ENCODE results near the gene DLG2.

DLG2 gene

DNA sequence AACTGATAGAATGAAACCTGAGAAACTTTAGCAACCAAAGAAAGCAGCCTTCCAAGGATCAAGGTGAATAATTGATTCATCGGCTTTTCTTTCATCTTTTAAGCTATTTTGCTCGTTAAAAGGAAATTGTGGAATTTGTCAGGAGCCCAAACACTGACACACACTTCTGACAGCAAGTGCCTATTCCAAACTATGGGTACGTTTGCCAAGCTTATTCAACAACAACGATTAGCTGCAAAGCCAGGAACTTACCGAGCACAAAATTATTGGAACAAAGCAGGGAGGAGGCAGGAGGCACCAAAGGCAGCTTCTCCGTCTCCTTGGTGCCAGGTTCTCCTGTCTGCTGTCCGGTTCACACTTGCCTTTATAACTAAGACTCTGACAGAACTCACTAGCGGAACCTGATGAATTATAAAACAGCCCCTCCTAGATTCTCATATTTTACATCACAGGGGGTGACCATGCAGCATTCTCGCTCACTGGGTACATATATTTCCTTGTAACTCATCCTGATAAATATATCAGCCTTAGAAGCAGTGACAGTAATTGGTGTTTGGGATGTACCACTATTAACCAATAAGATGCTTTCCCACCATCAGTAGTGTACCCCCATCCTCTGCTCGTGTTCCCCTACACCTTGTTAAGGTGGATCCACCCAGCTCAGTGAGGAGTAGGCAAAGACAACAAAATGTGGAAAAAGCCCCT is 1945.1 kb downstream of the DLG2 start:
- DNase-seq: no peak

DNA sequence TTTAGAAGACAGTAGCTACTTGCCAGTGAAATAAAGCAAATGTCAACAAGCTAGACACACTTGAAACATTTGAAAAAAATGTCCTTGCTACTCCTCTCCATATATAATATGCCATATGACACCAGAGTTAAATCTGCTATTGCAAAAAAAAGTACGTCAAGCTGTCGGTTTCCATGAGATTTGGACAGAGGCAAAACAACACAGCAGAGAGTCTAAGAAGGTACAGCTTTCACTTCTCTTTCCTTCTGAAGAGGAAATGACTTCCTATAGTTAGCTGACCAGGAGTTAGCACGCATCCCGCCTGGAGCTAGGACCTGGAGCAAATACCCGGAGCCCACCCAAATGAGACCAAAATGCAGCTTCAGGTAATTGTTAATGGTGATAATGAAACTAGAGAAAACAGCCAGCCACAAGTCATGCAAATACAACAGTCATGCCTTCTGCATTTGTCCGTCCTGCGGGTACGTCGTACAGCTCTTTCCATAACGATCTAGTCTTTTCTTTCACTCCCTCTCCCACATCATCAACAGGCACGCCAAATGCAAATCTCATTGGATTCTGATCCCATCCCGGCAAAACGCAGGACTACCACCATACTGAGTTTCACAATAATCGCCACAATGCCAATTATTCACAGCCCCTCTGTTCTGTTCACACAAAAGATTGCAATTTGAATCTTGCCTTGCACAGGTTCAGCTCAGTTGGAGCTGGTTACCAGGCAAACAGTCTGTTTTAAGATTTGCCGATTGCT is 1945.9 kb downstream of the DLG2 start:
- DNase-seq: no peak

DNA sequence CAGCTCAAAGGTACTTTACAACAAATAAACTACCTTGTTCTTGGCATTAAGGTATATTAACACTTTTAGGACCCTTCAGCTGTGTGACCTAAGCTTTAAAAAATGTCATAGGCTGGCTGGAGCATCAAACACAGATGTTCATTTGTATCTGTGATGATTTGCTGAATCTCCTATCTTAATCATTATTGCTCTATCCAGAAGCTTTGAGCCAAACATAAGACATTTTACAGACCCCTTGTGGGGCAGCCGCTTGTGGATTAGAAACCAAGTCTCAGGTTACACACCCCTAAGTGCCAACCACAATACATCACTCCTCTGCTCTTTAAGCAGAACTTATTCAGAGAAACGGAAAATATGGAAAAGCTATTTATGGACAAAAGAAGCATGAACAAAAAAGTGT is 1946.8 kb downstream of the DLG2 start:
- DNase-seq: no peak

DNA sequence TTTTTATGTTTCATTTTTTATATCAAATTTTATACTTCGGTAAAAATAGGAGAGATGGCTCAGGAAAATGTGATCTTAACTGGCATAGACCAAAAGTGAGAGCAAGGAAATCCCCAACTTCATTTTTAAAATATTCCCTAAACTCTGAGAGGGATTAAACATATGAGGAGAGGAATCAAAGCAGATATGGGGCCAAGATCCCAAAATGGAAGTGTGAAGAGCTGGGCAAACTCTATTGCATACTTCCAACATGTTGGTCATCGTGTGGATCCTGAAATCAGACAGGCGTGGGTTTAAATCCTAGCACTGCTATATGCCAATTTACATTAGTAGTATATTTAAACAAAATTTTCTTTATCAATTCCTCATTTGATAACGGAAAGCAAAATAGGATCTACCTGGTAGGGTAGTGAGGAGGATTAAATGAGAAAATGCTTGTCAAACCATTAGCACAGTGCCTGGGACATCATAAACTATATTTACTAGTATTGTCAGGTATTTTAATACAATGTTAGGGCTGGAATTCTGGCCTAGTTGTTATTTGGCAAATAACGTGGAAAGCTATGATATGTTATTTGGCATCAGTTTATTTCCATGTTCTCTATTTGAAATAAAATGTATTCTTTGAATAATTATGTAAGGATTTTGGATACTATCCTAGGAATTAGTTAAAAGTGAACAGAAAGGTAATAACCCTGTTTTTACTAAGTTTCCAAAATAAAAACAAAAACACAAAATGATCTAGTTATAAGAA is 1948.1 kb downstream of the DLG2 start:
- DNase-seq: no peak

DNA sequence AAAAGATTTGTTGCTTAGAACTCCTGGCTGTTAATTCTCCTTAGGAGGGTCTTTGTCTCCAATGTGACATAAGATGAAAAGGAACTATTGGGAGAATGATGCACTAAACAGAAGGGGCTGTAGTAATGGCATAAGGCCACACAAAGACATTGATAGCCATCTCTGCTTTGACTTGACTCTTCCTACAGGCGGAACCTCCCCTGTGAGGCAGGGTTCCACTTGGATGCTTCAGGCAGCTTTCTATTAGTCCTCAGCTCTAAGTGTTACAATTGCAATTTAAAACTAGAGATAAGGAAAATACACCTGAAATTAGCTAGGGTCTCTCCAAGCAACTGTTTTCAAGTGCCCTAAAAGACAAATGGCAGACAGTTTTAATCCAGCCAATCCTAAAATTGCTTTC is 1949.4 kb downstream of the DLG2 start:
- DNase-seq: no peak

DNA sequence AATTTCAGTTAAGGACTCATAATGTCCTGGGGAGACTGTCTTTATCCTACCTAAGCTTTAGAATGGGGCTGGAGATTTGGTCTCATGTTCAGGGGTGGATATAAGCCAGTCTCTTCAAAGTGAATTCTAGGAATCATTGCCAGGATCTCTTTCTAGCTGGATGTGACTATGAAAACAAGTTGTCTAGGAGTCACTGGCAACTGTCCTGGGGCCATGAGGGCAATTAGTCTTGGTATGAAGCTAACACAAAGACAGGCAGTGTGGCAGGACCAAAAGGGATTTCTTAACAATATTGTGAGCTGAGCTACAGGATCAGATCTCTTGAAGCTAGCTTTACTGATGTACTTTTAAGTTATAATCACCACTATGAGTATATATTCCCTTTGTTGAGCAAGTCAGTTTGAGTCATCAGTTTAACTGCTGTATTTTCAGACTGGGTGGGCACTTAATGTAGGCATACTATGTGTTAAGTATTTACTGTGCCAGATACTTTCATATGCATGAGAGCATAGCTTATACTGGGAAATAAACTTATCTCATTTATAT is 1951.0 kb downstream of the DLG2 start:
- no peak for DNase-seq

DNA sequence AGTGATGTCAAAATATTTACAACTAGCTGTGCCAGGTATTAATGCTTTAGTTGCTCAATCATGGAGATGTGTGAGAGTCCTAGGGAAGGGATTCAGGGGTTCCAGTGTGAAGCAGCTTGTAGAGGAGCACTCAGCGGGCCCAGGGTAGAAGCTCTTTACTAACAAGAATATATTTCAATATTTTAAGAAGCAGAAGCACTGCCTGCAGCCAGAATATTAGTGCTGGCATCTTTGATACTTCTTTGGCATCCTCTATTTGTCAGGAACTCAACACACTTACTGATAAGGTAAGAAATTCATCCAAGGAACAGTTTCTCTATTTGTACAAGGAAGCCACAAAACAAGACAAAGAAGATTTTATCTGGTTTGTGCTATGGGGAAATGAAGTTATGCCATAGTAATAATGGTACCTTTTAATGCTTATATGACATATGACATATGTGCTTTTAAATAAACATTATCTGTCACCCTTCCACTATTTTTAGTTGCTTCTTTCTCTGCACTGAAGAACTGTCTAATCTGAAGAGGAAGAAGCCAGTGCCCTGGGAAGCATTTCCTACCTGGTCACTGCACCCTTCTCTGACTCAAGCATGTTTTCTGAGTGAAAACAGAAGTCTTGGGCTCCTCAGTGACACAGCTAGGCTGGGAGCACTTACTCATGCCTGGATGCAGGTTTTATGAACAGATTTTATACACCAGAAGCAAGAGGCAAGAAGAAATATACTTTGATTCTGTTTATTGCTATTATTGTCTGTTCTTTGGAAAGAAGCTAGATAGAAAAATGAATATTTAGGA is 1952.8 kb downstream of the DLG2 start:
- DNase-seq: no peak

DNA sequence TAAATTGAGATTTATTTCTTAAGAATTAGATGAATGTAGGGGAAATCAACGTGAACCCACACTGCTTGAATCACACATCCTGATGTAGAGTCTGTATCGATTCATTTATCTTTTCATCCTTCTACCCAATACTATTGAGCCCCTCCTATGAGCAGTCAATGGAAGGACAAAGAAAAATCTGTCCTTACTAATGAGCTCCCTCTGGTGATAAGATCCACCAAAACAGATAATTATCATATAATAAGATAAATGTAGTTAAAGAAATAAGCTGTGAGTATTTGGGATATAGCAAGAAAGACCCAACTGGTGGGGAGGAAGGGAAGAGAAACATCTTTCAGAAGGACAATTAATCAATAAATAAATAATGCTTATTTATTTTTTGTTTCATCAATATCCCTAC is 1955.9 kb downstream of the DLG2 start:
- no peak for DNase-seq

DNA sequence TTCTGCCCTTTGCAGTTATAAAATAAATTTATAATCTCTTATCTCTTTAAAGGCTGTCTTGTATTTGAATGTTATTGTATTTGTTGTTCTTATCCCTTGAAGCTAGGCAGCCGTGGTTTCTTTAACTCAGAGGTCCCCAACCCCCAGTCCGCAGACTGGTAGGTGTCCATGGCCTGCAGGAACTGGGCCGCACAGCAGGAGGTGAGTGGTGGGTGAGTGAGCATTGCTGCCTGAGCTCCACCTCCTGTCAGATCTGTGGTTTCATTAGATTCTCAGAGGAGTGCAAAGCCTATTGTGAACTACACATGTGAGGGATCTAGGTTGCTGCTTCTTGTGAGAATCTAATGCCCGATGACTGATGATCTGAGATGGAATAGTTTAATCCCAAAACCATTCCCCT is 1961.0 kb downstream of the DLG2 start:
- no peak for DNase-seq

DNA sequence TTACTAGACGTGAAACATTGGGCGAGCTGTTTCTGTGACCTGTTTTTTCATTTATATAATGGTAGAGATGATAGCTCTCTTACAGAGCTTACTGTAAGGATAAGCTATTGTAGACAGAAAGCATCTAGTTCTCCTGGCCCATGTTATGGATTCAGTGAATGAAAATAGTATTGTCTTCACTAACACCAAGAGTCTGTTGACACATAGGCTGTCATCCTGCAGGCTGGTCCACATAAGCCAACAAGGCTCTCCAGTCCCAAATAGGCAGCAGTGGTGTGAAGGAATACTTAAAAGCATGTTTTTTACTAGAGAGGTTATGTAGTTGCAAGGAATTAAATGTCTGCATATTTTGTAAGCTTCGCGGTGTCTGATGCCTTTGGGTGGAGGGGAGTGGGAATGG is 1963.2 kb downstream of the DLG2 start:
- DNase-seq: no peak

DNA sequence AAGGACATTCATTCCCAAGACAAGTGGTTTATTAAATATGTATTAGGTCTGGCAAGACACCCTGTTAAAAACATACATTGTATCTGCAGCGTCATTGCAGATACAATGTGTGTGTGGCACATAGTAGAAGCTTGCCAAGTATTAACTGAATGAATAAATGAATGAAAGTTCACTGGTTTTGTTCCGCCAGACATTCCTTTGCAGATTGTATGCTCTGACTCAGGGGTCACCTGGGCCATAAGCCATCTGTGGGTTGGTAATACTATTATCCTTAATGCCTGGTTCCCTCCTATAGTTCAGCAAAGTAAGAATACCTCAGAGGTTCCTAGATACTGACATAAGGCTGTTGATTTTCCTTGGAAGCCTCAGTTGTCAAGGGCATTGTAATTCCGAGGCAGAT is 1963.7 kb downstream of the DLG2 start:
- DNase-seq: no peak

DNA sequence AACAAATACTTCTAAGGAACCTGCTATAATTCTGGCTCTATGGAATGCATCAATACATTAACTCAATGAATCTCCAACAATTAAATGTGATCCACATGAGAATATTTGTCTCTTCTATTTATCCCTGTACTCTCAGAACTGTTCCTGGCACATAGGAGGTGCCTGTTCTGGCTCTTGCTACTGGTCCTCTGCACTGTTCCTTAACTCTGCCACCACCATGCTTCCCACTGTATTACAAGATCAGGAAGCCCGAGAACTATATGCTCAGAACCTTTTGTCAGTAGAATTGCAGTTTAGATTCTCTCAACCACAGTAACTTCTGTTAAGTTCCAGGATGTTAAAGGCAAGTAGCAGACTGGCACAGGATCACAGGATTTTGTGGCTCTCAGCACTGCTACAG is 1964.7 kb downstream of the DLG2 start:
- no peak for DNase-seq

DNA sequence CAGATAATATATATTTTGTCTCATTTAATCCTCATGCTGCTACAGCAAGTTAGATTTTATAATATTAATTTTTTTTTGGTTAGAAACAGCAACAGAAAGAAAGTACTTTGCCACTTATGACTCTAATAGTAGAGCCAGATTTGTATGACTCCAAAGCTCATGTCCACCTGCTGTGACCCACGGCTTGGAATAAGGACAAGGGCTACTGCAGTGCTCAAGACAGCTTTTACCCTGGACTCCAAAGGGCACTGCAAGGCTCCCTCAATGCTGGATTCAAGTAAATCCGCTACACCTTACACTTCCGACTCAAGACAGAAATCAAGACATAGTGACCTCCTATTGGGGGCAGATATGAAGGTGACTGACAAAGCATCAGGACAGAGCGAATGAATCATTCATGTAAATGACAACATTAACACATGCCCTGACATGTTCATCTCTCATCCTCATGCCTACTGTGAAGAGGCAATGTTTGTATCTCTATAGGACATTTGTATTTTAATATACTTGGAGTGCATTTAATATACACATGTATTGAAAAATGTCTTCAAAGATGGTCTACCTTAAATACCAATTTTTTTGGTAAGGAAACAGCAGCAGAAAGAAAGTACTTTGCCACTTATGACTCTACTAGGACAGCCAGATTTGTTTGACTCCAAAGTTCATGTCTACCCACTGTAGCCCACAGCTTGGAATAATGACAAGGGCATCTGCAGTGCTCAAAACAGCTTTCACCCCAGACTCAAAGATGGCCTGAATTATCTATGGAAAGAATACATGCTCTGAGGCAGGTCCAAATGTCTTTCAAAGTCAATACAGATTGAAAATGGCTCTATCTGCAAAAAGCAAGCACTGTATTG is 1965.4 kb downstream of the DLG2 start:
- DNase-seq: no peak

DNA sequence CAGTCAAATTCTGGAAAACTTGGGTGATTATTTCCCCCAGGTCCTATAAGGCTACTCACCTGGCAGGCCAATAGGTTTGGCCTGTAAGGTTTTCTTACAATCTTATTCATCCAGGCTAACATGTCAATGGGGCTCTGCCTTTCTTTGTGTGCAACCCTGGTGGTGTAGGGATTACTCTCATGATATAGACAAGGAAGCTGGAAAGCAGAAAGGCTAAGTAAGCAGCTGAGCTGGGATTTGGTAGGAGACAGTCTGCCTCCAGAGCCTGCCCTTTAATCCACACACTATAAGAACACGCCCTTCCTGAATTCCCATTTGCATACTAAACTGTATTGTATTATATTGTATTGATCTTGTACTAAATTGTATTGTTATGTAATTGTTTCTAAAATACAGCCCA is 1967.7 kb downstream of the DLG2 start:
- DNase-seq: no peak

DNA sequence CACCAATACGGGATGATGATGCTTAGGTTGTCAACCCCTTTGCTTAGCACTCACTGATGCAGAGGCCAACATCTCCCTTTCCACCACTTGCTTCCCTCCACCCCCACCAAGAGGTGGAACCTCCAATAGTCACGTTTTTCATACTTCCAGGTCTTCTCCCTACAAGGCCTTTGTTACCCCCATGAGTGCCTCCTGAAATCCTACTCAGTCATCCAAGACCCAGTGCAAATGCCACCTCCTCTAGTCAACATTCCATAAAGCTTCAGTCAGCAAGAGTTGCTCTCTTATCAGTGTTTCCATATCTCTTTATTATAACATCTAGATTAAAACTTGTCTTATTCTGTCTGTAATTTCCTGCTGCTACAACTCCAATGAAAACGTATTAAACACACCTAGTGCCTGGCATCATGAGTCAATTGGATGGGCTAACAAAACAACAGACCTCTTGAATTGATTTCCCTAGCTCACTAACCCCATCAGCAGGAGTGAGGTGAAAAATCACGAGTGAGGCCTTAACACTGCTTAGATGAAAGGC is 1970.3 kb downstream of the DLG2 start:
- DNase-seq: no peak

DNA sequence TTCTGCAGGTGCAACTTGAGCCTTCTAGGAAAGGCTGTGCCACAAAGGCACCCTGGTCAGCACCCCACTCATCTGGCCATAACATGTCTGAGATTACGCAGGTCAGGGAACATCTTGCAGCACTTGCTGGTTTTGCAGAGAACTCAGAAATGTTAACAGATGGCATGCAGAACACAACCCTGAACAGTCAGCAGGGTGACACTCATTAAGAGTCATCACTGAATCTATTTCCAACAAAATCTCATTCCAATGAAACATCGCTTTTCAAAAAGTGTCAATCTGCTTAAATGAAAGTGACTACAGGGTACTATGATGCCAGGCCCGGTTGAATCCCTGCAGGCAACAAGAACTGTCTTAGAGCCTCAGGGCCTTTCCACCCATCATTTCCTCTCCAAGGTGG is 1971.2 kb downstream of the DLG2 start:
- DNase-seq: no peak

DNA sequence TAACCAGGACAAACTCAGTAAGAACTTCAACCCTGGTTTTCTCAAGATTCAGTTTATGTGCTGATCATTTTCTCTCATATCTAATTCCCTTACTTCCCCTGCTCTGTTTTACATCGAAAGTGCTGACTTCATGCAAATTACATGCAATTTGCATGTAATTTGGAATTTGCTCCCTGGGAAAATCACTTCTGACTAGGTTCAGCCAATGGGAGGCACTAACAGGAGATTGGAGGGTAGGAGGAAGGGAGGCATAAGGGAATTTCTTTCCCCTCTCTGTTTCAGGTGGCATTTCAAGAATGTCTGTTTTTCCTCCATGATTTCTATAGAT is 1977.7 kb downstream of the DLG2 start:
- no peak for DNase-seq

DNA sequence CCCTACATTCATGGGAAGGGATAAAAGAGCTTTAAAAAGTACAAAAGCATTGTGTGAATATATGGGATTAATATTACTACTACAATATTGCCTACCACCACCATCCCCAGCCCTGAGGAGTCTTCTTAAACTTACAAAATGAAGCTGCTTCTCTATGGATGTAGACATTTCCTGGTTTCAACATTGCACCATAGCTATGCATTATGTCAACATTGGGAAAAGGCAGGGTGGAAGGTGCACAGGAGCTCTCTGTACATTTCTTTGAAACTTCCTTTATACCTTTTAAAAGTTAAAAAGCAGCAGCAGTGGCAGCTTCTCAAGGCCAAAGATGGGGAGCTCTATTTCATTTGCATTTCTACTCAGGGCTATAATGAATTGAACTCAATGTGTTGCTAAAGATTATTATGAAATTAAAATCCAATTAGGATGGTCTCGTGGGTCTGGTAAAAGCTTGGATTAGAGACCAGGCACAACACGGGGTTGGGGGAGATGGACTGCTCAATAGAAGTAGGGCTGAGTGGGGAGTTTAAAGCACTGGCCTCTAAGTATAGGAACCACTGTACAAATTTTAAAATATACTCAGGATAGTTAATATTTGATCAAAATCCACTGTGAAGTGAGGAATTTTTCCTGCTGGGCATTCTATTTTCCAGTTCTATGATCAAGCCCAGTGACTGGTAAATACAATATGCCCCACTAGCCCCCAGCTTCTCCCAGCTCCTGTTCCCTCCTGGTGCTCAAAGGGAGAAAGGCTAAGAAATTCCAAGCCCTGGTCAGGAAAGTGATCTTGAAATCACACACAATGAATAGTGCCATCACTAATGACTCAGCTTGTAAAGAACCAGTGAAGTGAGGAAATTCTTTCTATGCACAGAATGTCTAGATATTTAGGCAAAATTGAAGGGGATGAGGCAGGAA is 1978.3 kb downstream of the DLG2 start:
- no peak for DNase-seq

DNA sequence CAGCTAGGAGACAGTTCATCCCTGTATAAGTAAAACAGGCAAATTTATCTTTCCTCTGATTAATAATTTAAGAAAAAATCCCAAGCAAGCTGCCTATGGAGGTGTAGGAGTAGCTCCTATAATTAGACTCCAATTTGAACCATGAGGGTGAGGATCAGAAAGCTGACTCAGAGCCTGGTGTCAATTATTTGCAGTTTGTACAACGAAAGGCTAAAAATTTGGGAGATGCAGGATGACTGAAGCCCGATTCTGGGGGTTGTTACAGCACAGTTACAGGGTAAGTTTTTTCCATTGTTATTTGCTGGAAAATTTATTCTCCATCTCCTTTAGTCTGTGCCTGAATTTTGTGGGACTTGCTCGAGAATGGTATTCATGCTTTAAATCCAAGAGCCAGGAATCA is 1981.6 kb downstream of the DLG2 start:
- DNase-seq: no peak

DNA sequence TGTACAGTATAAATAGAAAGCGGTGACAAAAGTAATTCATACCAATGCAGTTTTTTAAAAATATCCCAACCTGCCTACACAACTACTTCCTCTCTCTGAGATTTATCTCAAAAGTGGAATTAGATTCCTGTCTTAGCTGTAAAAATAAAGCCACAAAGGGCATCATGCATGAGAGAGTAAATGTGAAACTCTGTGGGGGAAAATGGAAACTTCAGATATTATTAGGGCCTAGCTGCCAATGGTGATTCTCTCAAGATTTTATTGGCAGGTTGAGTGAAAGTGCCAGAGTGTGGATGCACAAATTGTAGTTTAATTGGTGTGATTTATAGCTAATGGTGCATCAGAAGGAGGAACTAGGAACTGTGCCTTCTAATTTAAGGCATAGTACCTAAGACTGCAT is 1984.0 kb downstream of the DLG2 start:
- DNase-seq: no peak

DNA sequence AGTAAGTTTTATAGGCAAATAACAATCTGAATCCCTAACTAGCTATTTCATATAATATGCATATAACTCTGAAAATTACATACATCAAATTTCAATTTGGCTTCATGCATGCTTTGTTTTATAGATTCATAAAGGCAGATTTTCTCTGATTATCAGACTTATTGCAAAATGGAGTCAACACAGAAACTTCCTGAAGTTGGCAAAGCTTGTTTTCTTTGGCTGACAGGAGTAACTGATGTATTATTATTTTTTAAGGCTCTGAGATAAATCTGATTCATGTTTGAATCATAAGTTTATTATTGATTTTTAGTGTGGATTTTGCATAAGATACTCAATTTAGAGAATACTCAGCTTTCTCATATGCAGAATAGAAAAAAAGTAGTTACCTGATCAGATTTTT is 1984.6 kb downstream of the DLG2 start:
- DNase-seq: no peak
